Hepatic stellate cell (primary cell): Measurements from ENCODE around the gene BIRC2.

Source experiments
- DNase-seq: peaks from one replicate; pipeline ENCODE4 v3.0.0; 2011; ENCODE audit warnings: low spot score

BIRC2 gene

DNA sequence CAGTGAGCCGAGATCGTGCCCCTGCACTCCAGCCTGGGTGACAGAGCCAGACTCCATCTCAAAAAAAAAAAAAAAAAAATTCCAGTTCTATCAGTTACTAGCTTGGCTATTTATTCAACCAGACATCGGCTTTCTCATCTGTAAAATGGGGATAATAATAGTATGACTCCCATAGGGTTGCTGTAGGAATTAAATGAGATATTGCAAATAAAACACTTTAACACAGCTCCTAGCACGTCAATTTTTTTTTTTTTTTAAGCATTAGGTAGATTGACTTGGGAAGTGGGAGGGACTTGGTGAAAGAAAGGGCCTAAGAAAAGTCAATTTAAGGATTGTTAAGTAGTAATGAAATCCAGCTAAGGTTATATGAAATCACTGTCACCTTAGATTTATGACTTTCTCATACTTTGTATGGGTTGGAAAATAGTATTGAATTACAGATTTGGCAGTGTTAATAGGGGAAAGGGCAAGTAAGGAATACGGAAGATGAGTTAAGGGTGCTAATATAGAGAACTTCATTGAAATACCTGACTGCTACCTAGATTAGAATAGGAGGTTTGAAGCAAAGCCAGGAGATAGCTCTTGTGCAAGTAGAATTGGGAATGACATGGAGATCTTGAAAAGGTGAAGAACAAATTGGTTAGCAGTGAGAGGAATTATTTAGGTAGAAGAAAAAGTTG lies 28.8 kb downstream of the BIRC2 start:
- no peak for DNase-seq

DNA sequence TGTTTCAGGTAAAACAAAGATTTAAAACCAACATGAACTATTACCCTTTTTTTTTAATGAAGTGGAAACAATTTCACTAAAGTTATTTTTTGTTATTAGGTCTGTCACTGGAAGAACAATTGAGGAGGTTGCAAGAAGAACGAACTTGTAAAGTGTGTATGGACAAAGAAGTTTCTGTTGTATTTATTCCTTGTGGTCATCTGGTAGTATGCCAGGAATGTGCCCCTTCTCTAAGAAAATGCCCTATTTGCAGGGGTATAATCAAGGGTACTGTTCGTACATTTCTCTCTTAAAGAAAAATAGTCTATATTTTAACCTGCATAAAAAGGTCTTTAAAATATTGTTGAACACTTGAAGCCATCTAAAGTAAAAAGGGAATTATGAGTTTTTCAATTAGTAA lies 30.9 kb downstream of the BIRC2 start:
- no peak for DNase-seq

DNA sequence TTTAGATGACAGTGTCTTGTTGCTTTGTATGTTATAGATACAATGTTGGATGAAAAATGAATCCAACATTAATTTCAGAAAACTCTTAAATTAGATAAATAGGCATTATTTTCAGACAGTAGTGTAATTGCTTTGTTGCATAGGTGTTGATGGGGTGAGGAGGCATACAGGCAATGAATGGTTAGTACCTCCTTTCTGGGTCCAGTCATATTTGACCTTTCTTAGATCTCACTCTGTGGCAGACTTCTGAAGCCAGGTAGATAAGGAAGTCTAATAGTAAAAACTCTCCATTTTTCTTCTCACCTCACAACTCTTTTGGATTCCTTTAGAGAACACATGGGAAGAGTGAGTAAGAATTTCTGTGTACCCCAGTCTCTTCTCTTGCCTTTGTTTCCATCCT lies 31.8 kb downstream of the BIRC2 start:
- no peak for DNase-seq

DNA sequence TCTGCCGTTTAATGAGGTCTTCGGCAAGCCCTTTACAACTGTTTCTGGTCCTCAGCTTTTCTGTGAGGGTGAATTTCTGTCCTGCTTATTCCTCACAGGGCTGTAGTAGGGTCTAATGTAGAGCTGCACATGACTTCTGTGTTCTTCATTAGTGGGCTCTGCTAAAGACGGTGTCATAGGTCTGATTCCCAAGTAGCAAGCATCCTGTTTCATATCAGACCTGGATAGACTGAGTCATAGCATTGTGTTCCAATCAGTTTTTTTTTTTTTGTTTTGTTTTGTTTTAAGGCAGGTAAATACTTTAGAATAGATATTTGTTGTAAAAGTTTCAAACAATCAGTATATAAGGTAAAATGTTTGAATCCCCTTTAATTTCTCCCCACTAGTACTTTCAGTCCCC lies 35.4 kb downstream of the BIRC2 start:
- no peak for DNase-seq

DNA sequence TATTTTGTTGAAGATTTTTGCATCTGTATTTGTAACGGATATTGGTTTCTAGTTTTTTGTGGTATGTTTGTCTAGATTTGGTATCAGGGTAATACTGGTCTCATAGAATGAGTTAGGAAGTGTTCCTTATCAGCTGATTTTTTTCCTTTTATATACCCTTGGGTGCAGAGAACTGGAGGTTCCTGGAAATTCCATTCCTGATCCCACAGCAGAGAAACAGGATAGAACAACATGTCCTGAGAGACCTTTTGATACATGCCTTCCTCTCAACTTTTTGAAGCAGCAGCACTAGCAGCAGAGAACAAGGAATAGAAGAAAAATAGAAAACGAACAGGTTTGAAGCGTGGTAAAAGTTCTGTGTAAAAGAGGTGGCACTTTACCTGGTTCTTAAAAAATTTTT lies 36.8 kb downstream of the BIRC2 start:
- DNase-seq, result no peak

DNA sequence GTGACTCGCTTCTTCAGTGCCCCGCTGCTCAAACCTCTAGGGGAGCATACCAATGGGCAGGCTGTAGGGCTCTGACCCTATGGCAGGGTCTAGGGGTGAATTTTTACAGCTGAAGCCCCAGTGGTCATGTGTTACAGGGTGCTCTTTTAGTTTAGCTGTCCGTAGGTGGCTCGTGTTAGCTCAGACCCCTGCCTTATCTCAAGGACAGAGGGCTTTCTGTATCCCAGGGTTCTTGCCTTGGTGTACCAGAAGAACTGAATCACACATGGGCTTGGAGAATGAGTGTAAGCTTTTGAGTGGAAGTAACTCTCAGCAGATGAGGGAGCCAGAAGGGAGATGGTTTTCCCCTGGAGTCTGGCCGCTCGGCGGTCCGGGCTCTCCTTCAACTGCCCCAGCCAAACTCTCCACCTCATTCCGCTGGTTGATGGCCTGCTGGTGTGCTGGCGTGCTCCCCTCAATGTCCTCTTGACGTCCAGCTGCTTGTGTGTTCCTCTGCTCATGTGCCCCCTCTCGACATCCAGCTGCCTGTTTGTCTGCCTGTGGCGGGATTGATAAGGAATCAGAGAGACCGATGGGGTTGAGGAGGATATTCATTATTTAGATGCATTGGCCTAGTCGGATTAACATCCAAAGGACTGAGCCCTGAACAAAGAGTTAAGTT lies 37.5 kb downstream of the BIRC2 start:
- DNase-seq, result no peak

DNA sequence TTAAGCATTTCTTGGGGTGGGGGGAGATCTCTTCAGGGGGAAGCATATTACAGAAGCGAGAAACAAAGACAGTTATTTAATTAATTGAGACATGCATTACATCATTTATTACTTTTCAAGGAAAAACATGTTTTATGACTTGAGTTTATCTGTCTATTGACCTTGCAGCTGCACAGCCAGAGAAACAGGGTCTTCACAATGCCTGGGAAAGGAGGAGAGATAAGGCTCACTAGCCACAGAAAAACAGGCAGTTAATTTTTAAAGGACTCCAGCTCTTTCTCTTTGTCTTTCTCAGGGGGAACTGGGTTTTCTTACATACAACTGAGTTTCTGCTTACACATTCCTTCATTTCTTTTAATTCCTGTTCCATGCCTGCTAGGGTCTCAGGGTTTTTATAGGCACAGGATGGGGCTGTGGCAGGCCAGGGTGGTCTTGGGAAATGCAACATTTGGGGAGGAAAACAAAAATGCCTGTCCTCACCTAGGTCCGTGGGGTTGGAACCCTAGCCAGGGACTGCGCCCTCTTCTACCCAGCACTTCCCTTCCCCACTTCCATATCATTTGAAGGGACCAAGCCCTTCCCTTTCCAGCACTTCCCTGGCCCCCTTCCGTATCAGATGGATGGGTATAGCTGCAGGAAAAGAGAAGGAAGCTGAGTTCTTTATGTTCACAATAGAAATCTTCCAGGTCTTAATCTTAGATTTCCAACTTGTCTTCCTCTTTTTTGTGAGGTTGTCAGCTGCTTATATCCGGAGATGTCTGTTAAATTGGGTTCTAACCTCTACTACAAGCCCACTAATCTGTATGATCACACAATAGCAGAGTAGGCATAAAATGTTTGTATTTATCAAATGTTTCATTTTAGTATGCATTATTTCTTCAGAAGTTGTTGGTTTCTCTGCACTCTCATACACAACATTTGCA lies 38.3 kb downstream of the BIRC2 start:
- no peak for DNase-seq

DNA sequence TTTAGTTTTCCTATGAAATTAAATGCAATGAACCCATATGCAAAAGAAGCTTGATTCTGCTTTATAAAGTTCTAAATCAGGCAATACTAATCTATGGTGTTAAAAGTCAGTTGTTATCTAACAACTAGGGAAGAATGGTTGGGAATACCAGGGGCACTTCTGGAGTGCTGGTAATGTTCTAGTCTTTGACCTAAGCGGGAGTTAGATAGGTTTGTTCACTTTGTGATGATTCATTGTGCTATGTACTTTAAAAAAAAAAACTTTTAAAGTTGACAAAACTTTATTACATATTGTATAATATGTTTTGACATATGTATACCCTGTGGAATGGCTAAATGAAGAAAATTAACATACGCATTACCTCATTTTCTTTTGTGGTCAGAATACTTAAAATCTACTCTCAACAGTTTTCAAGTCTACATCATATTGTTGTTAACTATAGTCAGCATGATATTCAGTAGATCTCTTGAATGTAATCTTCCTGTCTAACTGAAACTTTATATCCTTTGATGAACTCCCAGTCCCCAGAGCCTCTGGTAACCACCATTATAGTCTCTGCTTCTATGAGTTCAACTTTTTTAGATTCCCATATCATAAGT lies 39.2 kb downstream of the BIRC2 start:
- DNase-seq, result no peak

DNA sequence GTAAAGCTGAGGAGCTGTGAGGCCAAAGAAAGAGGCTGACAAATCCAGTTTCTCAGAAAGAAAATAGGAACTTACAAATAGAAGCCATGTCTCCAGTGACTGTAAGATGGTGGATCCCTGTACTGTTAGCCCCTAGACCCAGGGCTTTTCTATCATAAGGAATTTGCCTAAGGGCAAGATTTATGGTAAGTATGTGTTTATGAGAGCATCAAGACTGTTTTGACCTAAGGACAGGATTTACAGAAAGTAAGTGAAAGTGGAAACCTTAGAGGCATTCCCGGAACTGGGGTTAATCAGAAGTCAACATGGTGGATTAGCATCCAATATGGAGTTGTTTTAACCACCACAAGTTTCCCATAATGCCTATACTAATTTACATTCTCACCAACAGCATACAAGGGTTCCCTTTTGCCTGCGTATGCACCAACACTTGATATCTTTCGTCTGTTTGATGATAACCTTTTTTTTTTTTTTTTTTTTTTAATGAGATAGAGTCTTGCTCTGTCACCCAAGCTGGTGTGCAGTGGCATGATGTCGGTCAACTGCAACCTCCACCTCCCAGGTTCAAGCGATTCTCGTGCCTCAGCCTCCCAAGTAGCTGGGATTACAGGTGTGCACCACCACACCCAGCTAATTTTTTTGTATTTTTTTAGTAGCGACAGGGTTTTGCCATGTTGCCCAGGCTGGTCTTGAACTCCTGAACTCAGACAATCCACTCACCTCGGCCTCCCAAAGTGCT lies 40.2 kb downstream of the BIRC2 start:
- no peak for DNase-seq

DNA sequence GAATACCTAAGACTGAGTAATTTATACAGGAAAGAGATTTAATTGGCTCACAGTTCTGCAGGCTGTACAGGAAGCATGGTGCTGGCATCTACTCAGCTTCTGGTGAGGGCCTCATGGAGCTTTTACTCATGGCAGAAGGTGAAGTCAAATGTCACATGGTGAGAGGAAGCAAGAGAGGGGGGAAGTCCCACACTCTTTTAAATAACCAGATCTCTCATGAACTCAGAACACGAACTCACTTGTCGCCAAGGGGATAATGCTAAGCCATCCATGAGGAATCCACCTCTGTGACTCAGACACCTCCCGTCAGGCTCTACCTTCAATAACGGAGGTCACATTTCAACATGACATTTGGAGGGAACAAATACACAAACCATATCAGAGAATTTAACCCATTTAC lies 42.2 kb downstream of the BIRC2 start:
- DNase-seq, result no peak

DNA sequence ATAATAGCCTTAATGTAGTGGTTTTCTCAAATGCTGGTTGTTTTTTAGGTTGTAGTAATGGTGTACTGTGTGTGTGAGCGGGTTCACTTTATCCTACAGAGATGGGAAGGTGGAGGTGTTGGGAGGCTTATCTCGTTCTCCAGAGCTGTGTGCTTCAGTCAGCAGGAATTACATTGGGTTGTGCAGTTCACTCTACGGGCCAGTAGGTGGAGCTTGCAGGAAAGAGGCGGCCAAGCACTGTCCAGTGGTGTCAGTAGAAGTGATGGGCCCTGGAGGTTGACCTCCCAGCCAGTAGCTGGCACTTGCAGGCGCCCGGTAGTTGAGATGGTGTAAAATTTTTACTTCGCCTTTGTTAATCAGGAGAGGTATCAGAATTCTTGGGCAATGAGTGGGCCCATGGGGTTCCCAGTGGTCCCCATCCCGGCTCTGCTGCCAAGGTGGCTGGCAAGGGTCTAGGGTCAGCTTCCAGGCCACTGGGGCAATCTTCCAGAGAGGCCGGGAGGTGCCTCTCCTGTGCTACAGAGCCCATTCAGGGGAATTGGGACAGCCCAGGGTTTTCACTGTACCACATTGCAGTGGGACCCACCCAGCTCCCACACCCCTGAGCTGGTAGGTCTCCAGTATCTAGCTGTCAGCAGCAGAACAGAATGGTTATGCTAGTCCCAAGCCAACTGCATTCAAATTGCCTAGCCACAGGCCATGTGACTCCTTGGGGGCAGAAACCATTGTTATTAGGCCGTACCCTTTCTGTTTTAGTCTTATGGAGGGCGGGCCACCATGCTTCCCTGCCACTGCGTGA lies 43.9 kb downstream of the BIRC2 start:
- peak; percentile 53 for DNase-seq

DNA sequence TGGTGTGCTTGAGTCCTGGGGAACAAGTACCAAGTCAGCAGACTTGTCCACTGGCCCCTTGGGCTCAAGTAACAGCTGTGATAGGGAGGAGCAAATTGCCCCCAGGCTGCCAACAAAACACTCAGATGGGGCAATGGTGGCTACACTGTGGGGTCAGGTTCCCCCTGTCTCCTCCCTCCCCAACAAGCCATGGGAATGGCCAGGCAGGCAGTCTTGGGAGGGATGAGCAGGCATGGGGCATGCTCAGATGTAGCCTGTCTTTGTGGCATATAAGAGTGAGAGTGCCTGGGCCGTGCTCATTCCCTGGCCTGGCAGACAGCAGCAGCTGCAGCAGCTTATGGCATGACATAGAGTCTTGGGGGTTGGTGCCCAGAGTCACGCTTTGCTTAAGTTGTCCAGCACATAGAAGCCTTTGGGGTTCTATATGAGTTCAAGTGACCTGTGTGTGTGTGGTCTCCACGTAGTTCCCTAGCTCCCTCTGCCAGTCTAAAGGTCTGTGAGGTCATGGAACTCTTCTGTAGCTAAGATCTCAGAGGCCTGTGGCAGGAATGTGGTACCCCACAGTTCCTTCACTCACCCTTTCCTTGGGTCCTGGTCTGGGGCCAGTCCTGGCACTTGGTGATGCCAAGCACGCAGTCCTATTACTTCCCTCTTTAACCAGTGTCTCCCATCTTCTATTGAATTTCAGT lies 44.7 kb downstream of the BIRC2 start:
- no peak for DNase-seq

DNA sequence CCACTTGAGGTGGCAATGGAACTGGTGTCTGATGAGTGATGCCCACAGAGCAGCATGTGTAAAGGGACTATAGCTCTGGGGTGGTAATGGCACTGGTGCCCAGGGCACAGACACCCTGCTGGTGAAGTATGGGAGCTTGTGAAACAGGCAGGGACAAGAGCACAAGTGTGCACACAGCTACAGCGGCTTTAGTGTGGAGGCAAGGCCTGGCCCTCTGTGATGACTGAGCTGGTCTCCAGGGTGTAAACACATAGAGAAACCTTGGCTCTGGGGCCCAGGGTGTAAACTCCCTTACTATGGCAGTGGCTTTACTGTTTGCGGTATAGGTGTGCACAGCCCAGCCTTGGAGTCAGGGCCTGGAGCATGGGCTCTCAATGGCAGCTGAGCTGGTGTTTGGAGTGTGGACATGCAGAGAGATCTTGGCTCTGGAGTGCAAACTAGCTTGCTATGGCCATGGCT lies 46.3 kb downstream of the BIRC2 start:
- no peak for DNase-seq

DNA sequence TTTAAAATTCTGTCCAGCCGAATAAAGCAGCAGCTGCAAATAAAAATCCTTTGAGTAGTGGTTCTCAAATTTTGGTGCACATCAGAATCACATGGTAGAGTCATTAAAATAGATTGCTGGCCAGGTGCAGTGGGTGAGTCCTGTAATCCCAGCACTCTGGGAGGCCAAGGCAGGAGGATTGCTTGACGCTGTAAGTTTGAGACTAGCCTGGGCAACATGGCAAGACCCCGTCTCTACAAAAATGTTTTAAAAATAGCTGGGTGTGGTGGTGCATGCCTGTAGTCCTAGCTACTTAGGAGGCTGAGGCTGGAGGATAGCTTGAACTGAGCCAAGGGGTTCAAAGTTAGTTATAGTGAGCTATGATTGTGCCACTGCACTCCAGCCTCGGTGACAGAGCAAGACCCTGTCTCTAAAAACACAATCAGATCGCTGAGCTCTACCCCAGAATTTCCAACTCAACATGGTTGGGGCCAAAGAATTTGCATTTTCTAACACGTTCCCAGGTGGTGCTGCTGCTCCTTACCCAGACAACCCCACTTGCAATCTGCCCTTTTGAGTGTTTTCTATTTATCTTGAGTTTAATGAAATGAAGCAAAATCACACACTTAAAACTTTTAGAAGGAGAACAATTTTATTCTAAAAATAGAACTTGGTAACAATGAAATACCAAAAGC lies 48.8 kb downstream of the BIRC2 start:
- no peak for DNase-seq

DNA sequence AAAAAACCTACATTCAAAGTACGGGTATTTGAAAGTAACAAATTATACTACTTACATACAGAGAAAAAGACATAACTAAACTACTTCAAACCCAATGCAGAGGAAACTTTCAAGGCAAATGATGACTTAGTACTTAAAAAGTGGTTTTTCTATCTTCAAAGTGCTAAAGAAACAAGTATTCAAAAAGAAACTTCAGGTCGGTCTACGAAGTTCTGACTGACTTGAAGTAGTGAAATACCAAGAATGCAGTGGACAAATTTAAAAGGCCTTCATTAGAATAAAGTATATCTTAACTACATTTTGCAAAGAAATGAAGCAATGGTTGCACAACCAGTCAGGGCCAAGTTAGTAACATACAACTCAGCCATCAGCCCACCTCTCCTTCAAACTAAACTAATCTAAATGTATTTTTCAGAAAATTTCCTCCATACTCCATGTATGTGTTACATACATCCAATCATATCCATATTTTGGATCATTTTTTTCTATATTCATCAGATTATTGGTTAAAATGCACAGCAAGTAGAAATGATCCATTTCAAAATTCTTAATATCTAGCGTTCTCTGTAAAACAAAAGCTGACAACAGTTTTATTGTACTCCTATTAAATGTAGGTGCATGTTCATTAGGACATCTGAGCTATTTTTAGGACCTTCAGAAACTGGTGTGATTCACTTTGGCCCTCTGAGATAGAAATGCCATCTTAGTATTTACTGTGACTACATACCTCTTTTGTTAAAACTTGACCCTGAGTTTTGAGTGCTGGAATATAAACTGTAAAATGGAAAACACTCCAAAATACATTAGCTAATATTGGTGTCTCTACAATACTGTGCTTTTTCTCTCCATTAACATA lies 49.9 kb downstream of the BIRC2 start:
- no peak for DNase-seq

DNA sequence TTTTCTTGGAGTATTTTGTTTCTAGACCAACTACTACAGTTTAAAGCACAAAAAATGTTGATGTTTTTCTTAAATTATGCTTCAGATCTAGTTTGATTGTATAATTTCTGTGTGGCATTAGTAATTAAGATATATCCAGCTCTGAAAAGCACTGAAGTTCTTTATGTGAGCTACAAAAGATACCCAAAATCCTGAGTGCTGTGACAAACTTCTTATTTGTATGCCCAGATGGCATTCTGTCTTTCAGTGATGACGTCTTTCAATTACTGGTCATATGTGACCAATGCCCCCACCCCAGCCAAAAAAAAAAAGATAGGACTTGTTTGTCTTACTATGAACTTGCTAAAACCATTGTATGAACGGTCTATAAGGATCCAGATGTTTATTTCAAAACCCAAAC lies 51.3 kb downstream of the BIRC2 start:
- DNase-seq, result no peak

DNA sequence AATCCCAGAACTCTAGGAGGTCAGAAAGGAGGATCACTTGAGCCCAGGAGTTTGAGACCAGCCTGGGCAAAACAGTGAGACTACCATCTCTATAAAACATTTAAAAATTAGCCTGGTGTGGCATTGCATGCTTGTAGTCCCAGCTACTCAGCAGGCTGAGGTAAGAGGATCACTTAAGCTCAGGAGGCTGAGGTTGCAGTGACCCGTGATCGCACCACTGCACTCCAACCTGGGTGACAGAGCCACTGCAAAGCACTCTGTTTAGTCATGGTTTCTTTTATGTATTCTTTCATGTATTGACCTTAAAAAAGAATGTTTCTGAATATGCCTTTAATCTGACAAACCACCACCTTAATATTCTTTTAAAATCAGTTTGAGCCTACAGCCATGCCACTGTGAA lies 52.2 kb downstream of the BIRC2 start:
- DNase-seq, result no peak

DNA sequence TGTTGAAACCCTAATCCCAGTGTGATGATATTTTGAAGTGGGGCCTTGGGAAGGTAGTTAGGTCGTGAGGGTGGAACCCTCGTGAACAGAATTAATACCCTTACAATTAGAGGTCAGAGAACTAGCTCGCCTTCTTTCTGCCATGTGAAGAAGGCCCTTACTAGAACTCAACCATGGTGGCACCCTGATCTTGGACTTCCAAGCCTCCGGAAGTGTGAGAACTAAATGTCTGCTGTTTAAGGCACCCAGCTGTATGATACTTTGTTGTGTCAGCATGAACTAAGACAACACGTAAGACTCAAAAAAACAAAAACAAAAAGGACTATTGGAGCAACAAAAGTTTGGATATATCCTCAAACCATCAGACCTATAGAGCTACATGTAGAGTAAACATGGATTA lies 53.6 kb downstream of the BIRC2 start:
- DNase-seq, result no peak

DNA sequence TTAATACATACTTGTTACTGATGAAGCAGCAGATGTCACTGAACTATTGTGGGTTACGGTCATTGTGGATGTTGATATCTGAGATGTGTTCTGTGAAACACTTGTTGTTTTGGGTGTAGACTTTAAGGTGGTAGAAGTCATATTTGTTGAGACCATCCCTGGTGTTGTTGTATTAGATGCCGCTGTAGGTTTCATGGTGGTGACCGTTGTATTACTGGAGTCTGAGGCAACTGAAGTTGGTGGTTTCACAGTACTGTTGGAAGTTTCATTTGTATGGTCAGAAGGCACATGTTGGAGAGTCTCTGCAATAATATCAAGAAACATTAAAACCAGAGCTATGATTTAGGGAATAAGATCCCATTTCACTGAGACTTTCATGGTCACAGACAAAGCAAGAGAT lies 54.9 kb downstream of the BIRC2 start:
- DNase-seq, result no peak
